ENCODE results near the gene OR6K2.

GRCh38 chr1:158731707-158732106 lies 31.3 kb upstream of the OR6K2 start:
- TF ChIP-seq, protein P1, sequence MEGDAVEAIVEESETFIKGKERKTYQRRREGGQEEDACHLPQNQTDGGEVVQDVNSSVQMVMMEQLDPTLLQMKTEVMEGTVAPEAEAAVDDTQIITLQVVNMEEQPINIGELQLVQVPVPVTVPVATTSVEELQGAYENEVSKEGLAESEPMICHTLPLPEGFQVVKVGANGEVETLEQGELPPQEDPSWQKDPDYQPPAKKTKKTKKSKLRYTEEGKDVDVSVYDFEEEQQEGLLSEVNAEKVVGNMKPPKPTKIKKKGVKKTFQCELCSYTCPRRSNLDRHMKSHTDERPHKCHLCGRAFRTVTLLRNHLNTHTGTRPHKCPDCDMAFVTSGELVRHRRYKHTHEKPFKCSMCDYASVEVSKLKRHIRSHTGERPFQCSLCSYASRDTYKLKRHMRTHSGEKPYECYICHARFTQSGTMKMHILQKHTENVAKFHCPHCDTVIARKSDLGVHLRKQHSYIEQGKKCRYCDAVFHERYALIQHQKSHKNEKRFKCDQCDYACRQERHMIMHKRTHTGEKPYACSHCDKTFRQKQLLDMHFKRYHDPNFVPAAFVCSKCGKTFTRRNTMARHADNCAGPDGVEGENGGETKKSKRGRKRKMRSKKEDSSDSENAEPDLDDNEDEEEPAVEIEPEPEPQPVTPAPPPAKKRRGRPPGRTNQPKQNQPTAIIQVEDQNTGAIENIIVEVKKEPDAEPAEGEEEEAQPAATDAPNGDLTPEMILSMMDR (IDR thresholded peaks at IDR 0.05 in 4 of 5, conservative IDR thresholded peaks at IDR 0.05 in 1 of 5) = no peak
- no peak for TF ChIP-seq POLR2A (IDR thresholded peaks at IDR 0.05)

Measured in gastrocnemius medialis (tissue), 4 donors.